Measurements from ENCODE around the gene LRRC56. TPM values are rescaled to one million over a fixed set of nuclear protein-coding genes. Genes with fewer than 3 reads are reported as not detected.

The LRRC56 gene
- total RNA-seq, 8 experiments from 2014 or later, result 0.75 to 7.6 (median 1.8) TPM

- in situ Hi-C loops (cut with MboI; ENCODE audit: low pct_unique_long_range_greater_than_20kb in 2 of 9, low sequenced_read_pairs in 9 of 9, unreplicated experiment in 9 of 9), result no loop called here
- Histone ChIP-seq H3K27ac (no peak overlapping the region), H3K4me3 (peak overlapping the region in 1 of 5 donors; percentile 94), H3K4me1 (replicated peaks in 1 of 2) (peaks cover 17 to 18% of the 10 kb centered on the region in 2 donors)
- peak in 3 of 8 experiments; percentile 6 to 7 (median 7) for ATAC-seq (replicated peaks in 6 of 8)
- 0 to 100% (median 70%) methylated on average over 2 to 12 of the region's 72 CpGs; no CpG with 5 or more reads in 2 of the 10 experiments for WGBS, 10 experiments
These were observed 33.0 kb upstream of the LRRC56 start for GRCh38 chr11:504053-504993.

- no peak overlapping the region for H3K27ac ChIP-seq
- in situ Hi-C loops (cut with MboI; ENCODE audit: low pct_unique_long_range_greater_than_20kb in 2 of 9, low sequenced_read_pairs in 9 of 9, unreplicated experiment in 9 of 9), result no loop called here
- H3K4me1 ChIP-seq (replicated peaks in 1 of 2), result peaks cover 17 to 18% of the 10 kb centered on the region in 2 donors
- peak overlapping the region in 2 of 5 donors; percentile 83 to 94 for H3K4me3 ChIP-seq
- ATAC-seq (replicated peaks in 6 of 8), result no peak
- 13 to 100% (median 54%) methylated on average over 1 to 6 of the region's 7 CpGs for WGBS, 10 experiments
These were observed 32.4 kb upstream of the LRRC56 start for GRCh38 chr11:504994-505344.

DNA sequence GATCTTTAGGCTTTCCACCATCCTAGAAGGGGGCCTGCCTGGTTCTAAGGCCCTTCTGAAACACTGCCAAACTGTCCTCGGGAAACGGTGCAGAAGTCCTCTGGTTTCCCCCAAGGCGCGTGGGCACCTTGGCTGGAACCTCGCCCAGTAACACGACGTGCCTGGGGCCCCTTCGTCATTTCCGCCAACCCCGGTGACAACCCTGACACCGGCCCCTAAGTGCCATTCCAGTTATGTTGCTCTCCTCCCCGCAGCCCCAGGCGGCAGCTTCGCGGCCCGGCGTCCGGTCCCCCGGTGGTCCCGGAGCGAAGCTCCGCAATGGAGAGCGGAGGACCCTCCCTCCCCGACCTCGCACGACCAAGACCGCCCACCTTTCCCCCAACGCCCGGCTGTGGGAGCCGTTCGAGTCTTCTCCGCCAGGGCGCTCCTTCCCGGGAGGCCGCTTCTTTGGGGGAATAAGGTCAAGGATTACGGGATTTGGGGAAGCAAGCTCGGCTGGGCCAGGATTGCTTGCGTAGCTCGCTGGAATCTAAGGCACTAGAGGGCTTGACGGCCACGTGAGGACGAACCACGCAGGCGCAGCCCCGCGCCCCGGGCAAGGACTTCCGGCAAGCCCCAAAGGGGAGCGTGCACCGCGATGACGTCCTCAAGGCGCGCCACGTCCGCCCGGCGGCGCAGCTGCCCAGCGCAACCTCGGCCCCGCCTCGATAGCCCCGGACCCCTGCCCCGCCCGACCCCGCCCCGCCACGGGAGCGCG lies 30.9 kb upstream of the LRRC56 start:
- ATAC-seq (replicated peaks in 6 of 8), result peak; percentile 47 to 83 (median 78)
- 0 to 7% (median 0%) methylated on average over 2 to 9 of the region's 71 CpGs; no CpG with 5 or more reads in 4 of the 10 experiments for WGBS, 10 experiments
- Histone ChIP-seq H3K4me3 (peak overlapping the region; percentile 83 to 99 (median 94)), H3K27ac (peak overlapping the region; percentile 99), H3K4me1 (replicated peaks in 1 of 2) (peaks cover 17 to 18% of the 10 kb centered on the region in 2 donors)
- in situ Hi-C loops (cut with MboI; ENCODE audit: low pct_unique_long_range_greater_than_20kb in 2 of 9, low sequenced_read_pairs in 9 of 9, unreplicated experiment in 9 of 9), result no loop called here

DNA sequence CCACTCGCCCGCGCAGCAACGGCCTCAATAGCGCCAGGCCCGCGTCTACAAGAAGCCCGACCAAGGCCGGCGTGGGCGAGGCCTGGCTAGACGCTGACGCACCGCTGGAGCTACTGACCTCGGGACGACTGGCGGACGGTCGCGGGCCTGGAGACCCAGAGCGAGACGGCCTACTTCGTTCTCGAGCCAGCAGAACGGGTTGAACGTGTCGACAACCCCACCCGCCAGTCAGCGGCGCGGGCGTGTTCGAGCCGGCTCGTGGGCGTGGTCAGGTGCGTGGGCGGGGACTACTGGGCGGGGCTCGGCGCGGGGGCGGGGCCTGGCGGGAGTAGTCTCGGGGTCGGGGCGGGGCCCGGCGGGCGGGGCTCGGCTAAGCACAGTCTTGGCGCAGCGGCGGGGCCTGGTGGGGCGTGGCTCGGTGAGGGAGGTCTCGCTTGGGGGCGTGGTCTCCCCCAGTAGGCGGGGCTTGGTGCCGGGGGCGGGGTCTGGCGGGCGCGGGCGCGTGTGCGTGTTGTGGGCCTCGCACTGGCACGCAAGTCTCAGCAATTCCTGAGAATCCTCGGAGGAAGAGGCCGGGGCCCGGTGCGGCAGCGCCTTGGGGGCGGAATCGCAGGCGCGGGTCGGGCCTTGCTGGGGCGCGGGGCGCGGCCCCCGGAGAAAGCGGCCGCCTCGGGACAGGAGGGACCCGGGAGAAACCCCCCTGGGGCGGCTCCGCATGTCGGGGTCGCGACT lies 30.2 kb upstream of the LRRC56 start, which contains the start of gene RNH1:
RNH1 (minus strand) TSS at position 248 of the 732 bp plus-strand sequence. CDS start 5,080 bp downstream, outside the sequence.
- Histone ChIP-seq H3K27ac (peak within 1 kb of the TSS; percentile 99), H3K4me3 (peak within 1 kb of the TSS; percentile 83 to 99 (median 94)), H3K4me1 (replicated peaks in 1 of 2) (peaks cover 17 to 18% of the 10 kb centered on the region in 2 donors)
- in situ Hi-C loops (cut with MboI; ENCODE audit: low pct_unique_long_range_greater_than_20kb in 2 of 9, low sequenced_read_pairs in 9 of 9, unreplicated experiment in 9 of 9), result no loop called here
- peak; percentile 25 to 77 (median 68) for ATAC-seq (replicated peaks in 6 of 8)
- no CpG with 5 or more reads among the region's 93 CpGs for WGBS, 10 experiments

DNA sequence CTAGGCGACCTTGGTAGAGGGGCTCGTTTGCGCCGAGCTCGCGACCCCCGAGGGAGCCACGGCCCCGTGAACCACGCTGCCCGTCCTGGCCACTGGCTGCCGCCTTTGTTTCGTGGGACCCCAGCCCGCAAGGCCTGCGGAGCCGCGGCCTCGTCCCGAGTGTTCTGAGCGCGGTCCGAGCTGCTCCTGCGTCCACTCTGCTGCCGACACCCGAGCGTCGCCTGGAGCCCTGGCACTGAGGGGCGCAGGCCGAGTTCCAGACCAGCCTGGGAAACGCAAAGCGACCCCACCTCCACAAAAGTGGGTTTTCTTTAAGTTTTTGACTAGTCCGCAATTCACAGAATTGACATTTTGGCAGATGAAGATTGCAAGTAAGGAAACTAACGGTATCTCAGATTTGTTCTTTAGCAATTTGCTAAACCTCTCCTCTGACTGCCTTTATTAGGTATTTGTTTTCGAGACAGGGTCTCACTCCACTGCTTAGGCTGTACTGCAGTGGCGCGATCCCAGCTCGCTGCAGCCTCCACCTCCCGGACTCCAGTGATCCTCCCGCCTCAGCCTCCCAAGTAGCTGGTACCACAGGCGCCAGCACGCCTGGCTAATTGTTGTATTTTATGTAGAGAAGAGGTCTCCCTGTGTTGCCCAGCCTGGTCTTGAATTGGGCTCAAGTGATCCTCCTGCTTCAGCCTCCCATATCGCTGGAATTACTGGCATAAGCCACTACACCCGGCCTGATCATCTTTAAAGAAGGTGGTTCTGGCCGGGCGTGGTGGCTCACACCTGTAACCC lies 29.4 kb upstream of the LRRC56 start:
- in situ Hi-C loops (cut with MboI; ENCODE audit: low pct_unique_long_range_greater_than_20kb in 2 of 9, low sequenced_read_pairs in 9 of 9, unreplicated experiment in 9 of 9), result no loop called here
- peaks cover 17 to 18% of the 10 kb centered on the region in 2 donors for H3K4me1 ChIP-seq (replicated peaks in 1 of 2)
- H3K27ac ChIP-seq, result peak overlapping the region; percentile 83 to 99
- peak overlapping the region; percentile 83 to 99 (median 94) for H3K4me3 ChIP-seq
- WGBS, 10 experiments, result 17 to 100% (median 33%) methylated on average over 1 to 27 of the region's 45 CpGs; no CpG with 5 or more reads in 1 of the 10 experiments
- peak in 5 of 8 experiments; percentile 0 to 4 (median 3) for ATAC-seq (replicated peaks in 6 of 8)

- WGBS, 10 experiments, result 73 to 100% (median 100%) methylated on average over 1 to 3 of the region's 5 CpGs; no CpG with 5 or more reads in 2 of the 10 experiments
- Histone ChIP-seq H3K4me1 (replicated peaks in 1 of 2) (peaks cover 17 to 18% of the 10 kb centered on the region in 2 donors), H3K27ac (no peak overlapping the region), H3K4me3 (no peak overlapping the region)
- ATAC-seq (replicated peaks in 6 of 8), result no peak
- in situ Hi-C loops (cut with MboI; ENCODE audit: low pct_unique_long_range_greater_than_20kb in 2 of 9, low sequenced_read_pairs in 9 of 9, unreplicated experiment in 9 of 9), result no loop called here
These were observed 28.4 kb upstream of the LRRC56 start for GRCh38 chr11:508956-509355.

GRCh38 chr11:512761-513595 lies 24.3 kb upstream of the LRRC56 start:
- in situ Hi-C loops (cut with MboI; ENCODE audit: low pct_unique_long_range_greater_than_20kb in 2 of 9, low sequenced_read_pairs in 9 of 9, unreplicated experiment in 9 of 9), result no loop called here

DNA sequence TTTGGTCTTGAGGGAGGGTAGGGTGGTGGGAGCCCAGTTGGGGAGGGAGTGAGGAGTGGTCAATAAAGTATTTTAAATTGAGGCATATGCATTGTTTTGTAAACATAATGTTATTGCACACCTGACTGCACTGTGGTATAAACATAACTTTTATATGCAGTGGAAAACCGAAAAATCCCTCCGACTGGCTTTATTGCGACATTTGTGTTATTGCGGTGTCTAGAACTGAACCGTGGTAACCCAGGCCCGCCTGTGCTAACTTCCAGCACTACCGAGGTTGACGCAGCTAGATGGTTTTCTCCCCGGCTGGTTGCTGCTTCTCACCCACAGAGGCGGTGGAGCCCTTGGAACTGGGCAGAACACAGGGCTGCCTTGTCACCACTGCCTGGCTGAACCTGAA lies 22.7 kb upstream of the LRRC56 start:
- Histone ChIP-seq H3K4me3 (no peak overlapping the region), H3K4me1 (replicated peaks in 1 of 2) (no peaks in the 10 kb centered on the region), H3K27ac (no peak overlapping the region)
- in situ Hi-C loops (cut with MboI; ENCODE audit: low pct_unique_long_range_greater_than_20kb in 2 of 9, low sequenced_read_pairs in 9 of 9, unreplicated experiment in 9 of 9), result no loop called here
- no peak for ATAC-seq (replicated peaks in 6 of 8)
- WGBS, 10 experiments, result 89 to 100% (median 97%) methylated on average over 2 to 9 of the region's 10 CpGs; no CpG with 5 or more reads in 3 of the 10 experiments

More at GRCh38 chr11:512761-513595, 24.3 kb upstream of the LRRC56 start:
- H3K4me3 ChIP-seq, result no peak overlapping the region
- ATAC-seq (replicated peaks in 6 of 8), result peak in 1 of 8 experiments; percentile 8
- no peak overlapping the region for H3K27ac ChIP-seq
- H3K4me1 ChIP-seq (replicated peaks in 1 of 2), result peaks cover 2 to 3% of the 10 kb centered on the region in 2 donors
- 71 to 95% (median 92%) methylated on average over 4 to 19 of the region's 29 CpGs for WGBS, 10 experiments

DNA sequence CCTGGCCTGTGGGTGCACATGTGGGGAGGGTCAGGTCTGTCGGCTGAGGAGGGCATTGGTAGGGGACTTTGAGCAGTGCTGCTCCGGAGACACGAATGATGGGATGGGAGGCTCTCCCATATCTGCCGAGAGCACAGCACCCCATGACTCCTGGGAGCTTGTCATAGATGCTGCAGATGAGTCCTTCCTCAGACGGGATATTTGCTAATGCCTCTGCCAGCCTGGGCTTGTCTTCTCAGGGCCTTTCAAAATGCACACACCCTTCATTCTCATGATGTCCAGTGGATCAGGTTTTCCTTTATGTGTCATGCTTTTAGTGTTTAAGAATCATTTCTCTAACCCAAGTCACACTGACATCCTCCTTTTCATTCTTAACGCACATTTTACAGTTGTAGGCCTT lies 22.2 kb upstream of the LRRC56 start:
- peak in 1 of 8 experiments; percentile 1 for ATAC-seq (replicated peaks in 6 of 8)
- WGBS, 10 experiments, result 58 to 100% (median 96%) methylated on average over 1 to 6 of the region's 6 CpGs; no CpG with 5 or more reads in 4 of the 10 experiments
- Histone ChIP-seq H3K27ac (no peak overlapping the region), H3K4me3 (no peak overlapping the region), H3K4me1 (replicated peaks in 1 of 2) (no peaks in the 10 kb centered on the region)
- in situ Hi-C loops (cut with MboI; ENCODE audit: low pct_unique_long_range_greater_than_20kb in 2 of 9, low sequenced_read_pairs in 9 of 9, unreplicated experiment in 9 of 9), result no loop called here

- H3K4me3 ChIP-seq, result no peak overlapping the region
- no peak overlapping the region for H3K27ac ChIP-seq
- ATAC-seq (replicated peaks in 6 of 8), result no peak
- in situ Hi-C loops (cut with MboI; ENCODE audit: low pct_unique_long_range_greater_than_20kb in 2 of 9, low sequenced_read_pairs in 9 of 9, unreplicated experiment in 9 of 9), result no loop called here
- 70 to 100% (median 100%) methylated on average over 1 to 4 of the region's 4 CpGs; no CpG with 5 or more reads in 4 of the 10 experiments for WGBS, 10 experiments
- H3K4me1 ChIP-seq (replicated peaks in 1 of 2), result no peaks in the 10 kb centered on the region
These were observed 20.9 kb upstream of the LRRC56 start for GRCh38 chr11:516400-516799.

Data from motor neuron (in vitro differentiated cells).